IgD-negative memory B cell (primary cell): ENCODE measurements around the gene SQOR. TPM values are rescaled to one million over a fixed set of nuclear protein-coding genes. Genes with fewer than 3 reads are reported as not detected.
A peak's percentile ranks its signal among the peaks of the same experiment; 100 is the strongest.

ENCODE experiments used
- H3K27ac Mint-ChIP-seq, 3 donors: one replicate each; pipeline ENCODE4 v1.8.0; 2020 to 2022; ENCODE audit warnings: mild to moderate bottlenecking in 3 of 3, mixed read lengths in 3 of 3, moderate library complexity in 1 of 3
- H3K27me3 Mint-ChIP-seq: one replicate; pipeline ENCODE4 v1.8.0; 2021; ENCODE audit warnings: mixed read lengths
- H3K36me3 Mint-ChIP-seq: one replicate; pipeline ENCODE4 v1.8.0; 2020; ENCODE audit warnings: mild to moderate bottlenecking, mixed read lengths
- H3K4me1 Mint-ChIP-seq, 3 donors: one replicate each; pipeline ENCODE4 v1.8.0; 2020 to 2022; ENCODE audit warnings: mixed read lengths in 3 of 3, mild to moderate bottlenecking in 1 of 3
- H3K4me3 Mint-ChIP-seq, 4 donors: one replicate each; pipeline ENCODE4 v1.8.0; 2020 to 2022; ENCODE audit warnings: mild to moderate bottlenecking in 4 of 4, mixed read lengths in 4 of 4, moderate library complexity in 3 of 4
- H3K9me3 Mint-ChIP-seq, 3 donors: one replicate each; pipeline ENCODE4 v1.8.0; 2020 to 2021; ENCODE audit warnings: mixed read lengths in 3 of 3, mild to moderate bottlenecking in 1 of 3
- polyA plus RNA-seq: library from polyadenylated mRNA; unstranded; fragments of 300-500 nt; fragmentation: Illumina TruSeq; gene quantifications from one replicate; pipeline ENCODE4 v1.2.3, GENCODE V29; 2021

SQOR gene
- polyA plus RNA-seq, 1 donor from 2014 or later, result 62.6 TPM

DNA sequence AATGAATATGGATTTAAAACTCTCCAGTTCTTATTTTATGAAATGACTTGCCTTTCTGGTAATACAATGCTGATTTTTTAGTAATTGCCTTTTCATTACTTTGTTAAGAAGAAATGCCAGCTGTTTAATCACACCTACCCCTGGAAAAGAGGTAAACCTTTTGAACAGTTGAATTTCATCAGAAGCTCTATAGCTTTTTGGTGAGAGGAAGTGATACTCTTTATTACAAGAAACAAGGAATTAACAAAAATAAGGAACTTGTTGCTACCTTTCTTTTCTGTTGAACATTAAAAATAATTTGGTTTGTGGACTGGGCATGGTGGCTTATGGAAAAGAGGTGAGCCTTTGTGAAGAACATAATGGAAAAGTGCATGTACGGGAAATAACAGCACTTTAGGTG lies 28.0 kb upstream of the SQOR start:
- Mint-ChIP-seq H3K27me3 (no peaks in the 10 kb centered on the region), H3K9me3 (no peaks in the 10 kb centered on the region), H3K4me3 (peak overlapping the region in 3 of 4 donors; percentile 1 to 61 (median 19)), H3K36me3 (peaks cover 6% of the 10 kb centered on the region), H3K27ac (peak overlapping the region in 2 of 3 donors; percentile 11 to 81), H3K4me1 (peaks cover 27 to 45% (median 32%) of the 10 kb centered on the region in 3 donors)

DNA sequence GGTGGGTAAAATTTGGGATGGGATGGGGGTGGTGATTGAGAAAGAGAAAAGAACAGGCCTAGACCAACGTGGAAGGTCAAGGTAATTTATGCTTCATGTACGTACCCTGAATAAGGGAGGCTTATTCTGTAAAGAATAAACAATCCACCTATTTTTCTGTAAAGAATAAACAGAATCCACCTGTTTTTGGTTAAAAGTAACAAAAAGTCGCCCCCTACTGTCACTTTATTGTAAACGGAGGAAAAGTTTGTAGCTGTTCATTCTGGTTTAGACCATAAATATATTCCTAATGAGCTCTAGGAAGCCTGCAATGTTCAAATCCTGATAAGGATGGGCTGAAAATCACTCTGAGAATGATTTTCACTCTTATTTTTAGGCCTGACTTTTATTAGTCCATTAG lies 23.5 kb upstream of the SQOR start:
- Mint-ChIP-seq H3K36me3 (peaks cover 6% of the 10 kb centered on the region), H3K27me3 (no peaks in the 10 kb centered on the region), H3K27ac (no peak overlapping the region), H3K4me1 (peaks cover 12 to 19% (median 13%) of the 10 kb centered on the region in 3 donors), H3K4me3 (no peak overlapping the region), H3K9me3 (no peaks in the 10 kb centered on the region)

DNA sequence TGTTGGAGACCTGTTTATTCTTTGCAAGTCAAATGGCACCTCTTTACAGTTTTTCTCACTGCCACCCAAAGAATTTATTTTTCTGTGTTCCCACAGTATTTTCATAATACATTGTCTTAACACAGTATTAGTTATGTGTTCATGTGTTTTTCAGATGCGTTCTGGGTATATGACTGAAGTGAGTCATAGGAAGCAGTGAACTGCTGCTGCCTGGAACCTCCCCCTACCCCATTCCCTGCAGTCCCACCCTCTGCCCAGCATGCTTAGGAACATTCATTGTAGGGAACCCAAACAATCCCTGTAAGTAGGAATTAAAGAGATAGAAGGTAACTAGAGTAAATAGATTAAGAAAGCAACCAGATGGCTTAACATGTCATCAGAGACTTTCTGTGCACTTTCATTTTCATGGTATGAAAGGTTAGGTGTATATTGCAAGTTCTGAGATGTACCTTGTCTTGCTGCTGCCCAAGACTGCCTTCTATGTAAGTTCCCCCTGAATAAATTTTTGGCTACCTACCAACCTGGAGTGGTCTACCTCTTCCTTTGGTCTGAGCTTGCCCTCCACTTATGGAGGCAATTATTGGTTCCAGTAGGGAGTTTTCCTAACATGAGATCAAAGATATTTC lies 21.9 kb upstream of the SQOR start:
- Mint-ChIP-seq H3K27ac (no peak overlapping the region), H3K9me3 (no peaks in the 10 kb centered on the region)

DNA sequence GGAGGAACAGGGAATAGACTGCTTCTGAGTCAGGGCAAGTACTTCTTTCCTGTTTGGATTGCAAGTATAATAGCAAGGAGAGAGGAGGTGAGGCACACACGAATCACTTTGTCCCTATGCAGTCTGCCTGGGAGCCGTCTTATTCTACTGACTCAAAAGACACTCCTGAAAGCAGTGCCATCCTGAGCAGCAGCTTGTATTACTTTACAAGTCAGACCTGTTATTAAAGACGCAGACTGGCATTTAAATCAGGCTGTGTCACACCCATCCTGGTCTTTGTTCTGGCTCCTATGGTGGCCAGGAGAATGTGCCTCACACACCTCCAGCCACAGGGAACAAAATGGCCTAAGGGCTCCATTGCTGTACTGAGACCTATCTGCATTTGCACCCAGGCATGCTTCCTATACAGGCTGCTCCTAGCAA lies 17.9 kb upstream of the SQOR start:
- Mint-ChIP-seq H3K36me3 (no peaks in the 10 kb centered on the region), H3K4me1 (peaks cover 5 to 6% (median 6%) of the 10 kb centered on the region in 3 donors), H3K9me3 (no peaks in the 10 kb centered on the region), H3K27me3 (no peaks in the 10 kb centered on the region), H3K4me3 (no peak overlapping the region), H3K27ac (no peak overlapping the region)

More for the DNA sequence above, 21.9 kb upstream of the SQOR start:
- Mint-ChIP-seq H3K4me1 (peaks cover 7 to 10% (median 7%) of the 10 kb centered on the region in 3 donors), H3K36me3 (peaks cover 3% of the 10 kb centered on the region), H3K27me3 (no peaks in the 10 kb centered on the region), H3K4me3 (no peak overlapping the region)

DNA sequence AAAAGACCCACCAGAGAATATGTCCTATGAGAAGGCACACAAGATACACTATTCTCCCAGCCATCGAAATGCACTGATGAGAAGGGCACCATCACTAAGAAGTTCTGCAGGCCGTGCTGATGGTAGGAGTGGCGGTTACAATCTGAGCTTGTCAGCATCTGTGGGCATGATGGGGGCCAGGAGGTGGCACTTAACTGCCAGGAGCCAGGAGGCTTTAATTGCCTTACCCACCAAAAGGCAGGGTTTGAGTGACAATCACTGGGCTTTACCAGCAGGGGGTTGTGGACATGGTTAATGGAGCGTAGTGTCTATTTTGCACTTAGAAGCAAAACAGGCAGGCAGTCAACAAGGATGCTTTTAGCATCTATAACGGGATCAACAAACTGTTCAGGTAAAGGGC lies 16.0 kb upstream of the SQOR start:
- no peak overlapping the region for H3K27ac Mint-ChIP-seq
- H3K27me3 Mint-ChIP-seq, result no peaks in the 10 kb centered on the region
- peaks cover 6 to 8% (median 6%) of the 10 kb centered on the region in 3 donors for H3K4me1 Mint-ChIP-seq
- no peaks in the 10 kb centered on the region for H3K9me3 Mint-ChIP-seq
- H3K4me3 Mint-ChIP-seq, result no peak overlapping the region
- peaks cover 3% of the 10 kb centered on the region for H3K36me3 Mint-ChIP-seq

DNA sequence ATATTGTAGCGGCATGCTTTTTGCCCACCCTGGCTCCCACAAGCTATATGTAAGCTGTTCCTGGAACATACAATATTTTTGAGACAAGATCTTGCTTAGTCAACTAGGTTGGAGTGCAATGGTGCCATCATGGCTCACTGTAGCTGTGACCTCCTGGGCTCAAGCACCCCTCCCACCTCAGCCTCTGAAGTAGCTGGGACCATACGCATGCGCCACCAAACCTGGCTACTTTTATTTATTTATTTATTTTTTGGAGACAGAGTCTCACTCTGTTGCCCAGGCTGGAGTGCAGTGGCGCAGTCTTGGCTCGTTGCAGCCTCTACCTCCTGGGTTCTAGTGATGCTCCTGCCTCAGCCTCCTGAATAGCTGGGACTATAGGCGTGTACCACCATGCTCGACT lies 6.7 kb upstream of the SQOR start:
- peaks cover 3% of the 10 kb centered on the region for H3K27me3 Mint-ChIP-seq
- peaks cover 2% of the 10 kb centered on the region for H3K36me3 Mint-ChIP-seq
- peaks cover 2 to 9% (median 3%) of the 10 kb centered on the region in 3 donors for H3K4me1 Mint-ChIP-seq
- no peak overlapping the region for H3K4me3 Mint-ChIP-seq
- H3K27ac Mint-ChIP-seq, result no peak overlapping the region
- H3K9me3 Mint-ChIP-seq, result peaks cover 1 to 19% (median 12%) of the 10 kb centered on the region in 3 donors

DNA sequence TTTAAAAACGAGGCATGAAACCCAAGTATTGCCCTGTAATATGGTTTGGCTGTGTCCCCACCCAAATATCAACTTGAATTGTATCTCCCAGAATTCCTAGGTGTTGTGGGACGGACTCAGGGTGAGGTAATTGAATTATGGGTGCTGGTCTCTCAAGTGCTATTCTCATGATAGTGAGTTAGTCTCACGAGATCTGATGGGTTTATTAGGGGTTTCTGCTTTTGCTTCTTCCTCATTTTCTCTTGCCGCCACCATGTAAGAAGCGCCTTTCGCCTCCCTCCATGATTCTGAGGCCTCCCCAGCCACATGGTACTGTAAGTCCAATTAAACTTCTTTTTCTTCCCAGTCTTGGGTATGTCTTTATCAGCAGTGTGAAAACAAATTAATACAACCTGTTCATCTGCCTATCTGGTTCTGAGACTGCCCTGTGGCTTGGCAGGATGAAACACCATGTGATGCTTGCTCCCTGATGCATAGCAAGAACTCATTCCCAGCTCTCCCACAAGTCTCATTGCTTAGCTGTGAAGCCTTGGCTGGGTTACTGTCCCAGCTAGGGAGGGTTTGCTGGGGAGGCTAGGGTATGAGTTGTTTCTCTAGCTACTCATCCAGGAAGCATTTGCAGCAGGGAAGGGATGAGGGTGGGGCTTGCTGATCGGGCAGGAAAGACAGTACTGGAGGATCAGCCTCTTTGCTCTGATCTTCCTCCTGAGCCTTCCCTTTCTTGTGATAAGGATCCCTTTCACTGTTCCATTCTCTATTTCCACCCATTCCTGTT lies 3.7 kb upstream of the SQOR start:
- H3K4me3 Mint-ChIP-seq, result peak overlapping the region in 1 of 4 donors; percentile 5

DNA sequence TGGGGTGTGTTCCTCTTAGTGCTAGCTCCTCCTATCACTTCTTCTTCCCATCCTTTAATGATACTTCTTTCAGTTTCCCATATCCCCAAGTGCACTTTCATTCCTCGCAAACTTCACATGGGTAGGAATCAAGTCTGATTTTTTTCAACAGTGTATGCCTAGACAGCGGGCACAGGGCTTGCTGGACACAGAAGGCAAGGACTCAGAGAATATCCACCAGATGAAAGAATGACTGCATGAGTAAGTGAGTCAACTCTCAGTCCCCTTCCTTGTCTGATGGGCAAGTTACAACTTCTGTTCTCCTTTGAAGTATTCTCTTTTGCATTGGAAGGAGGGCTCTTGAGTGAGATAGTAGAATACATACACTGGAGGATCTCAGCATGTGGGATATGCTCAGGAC lies 3.1 kb upstream of the SQOR start:
- Mint-ChIP-seq H3K4me3 (peak overlapping the region in 2 of 4 donors; percentile 5 to 73), H3K27me3 (peaks cover 3% of the 10 kb centered on the region), H3K9me3 (peaks cover 0 to 9% (median 5%) of the 10 kb centered on the region in 3 donors)

More for the DNA sequence above, 3.7 kb upstream of the SQOR start:
- Mint-ChIP-seq H3K9me3 (peaks cover 0 to 16% (median 8%) of the 10 kb centered on the region in 3 donors), H3K27me3 (peaks cover 3% of the 10 kb centered on the region), H3K36me3 (peaks cover under 1% of the 10 kb centered on the region), H3K27ac (no peak overlapping the region), H3K4me1 (peaks cover 8 to 13% (median 9%) of the 10 kb centered on the region in 3 donors)

DNA sequence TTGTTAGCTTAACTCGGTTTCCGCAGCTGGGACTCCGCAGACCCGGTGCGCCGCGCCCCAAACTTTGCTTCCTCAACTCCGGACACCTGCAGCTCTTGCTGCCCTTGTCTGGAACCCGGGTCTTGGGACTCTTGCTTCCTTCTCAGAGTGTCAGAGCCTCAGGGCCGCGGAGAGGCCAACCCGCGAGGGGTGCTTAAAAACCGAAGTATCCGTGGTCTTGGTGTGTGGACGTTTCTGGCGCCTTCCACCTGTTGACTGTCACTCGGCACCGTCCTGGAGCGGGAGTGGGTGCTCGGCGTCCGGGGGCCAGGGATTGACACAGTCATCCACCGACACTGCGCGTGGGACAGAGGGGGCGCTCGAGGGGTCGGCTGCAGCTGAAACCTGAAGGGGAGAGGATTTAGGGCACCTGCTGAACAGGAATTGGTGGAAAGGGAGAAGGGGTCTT lies 386 bp downstream of the SQOR start:
- peaks cover 25 to 38% (median 33%) of the 10 kb centered on the region in 3 donors for H3K4me1 Mint-ChIP-seq

More for the DNA sequence above, 3.1 kb upstream of the SQOR start:
- Mint-ChIP-seq H3K27ac (peak overlapping the region in 2 of 3 donors; percentile 62 to 74), H3K36me3 (no peaks in the 10 kb centered on the region), H3K4me1 (peaks cover 8 to 14% (median 9%) of the 10 kb centered on the region in 3 donors)

DNA sequence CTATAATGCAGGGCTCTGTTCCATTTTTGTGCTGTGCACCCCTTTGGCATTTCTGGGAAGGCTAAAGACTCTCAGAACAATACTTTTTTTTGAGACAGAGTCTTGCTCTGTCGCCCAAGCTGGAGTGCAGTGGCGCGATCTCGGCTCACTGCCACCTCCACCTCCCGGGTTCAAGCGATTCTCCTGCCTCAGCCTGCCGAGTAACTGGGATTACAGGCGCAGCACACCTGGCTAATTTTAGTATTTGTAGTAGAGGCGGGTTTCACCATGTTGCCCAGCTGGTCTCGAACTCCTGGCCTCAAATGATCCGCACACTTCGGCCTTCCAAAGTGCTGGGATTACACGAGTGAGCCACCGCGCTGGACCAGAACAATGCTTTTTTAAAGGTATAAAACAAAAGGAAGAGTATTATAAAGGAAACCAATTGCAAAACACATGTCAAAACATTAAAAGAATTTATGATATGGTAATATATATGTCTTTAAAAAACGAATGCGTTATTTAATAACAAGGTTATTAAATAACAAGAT lies 999 bp downstream of the SQOR start:
- Mint-ChIP-seq H3K4me1 (peaks cover 25 to 39% (median 33%) of the 10 kb centered on the region in 3 donors), H3K9me3 (no peaks in the 10 kb centered on the region), H3K36me3 (peaks cover 9% of the 10 kb centered on the region), H3K27ac (peak overlapping the region; percentile 83 to 95 (median 88)), H3K27me3 (peaks cover 3% of the 10 kb centered on the region), H3K4me3 (peak overlapping the region; percentile 96 to 98 (median 97))

More for the DNA sequence above, 386 bp downstream of the SQOR start:
- Mint-ChIP-seq H3K9me3 (no peaks in the 10 kb centered on the region), H3K27ac (peak overlapping the region; percentile 83 to 95 (median 88)), H3K4me3 (peak overlapping the region; percentile 96 to 98 (median 97)), H3K27me3 (peaks cover 3% of the 10 kb centered on the region), H3K36me3 (peaks cover 9% of the 10 kb centered on the region)

DNA sequence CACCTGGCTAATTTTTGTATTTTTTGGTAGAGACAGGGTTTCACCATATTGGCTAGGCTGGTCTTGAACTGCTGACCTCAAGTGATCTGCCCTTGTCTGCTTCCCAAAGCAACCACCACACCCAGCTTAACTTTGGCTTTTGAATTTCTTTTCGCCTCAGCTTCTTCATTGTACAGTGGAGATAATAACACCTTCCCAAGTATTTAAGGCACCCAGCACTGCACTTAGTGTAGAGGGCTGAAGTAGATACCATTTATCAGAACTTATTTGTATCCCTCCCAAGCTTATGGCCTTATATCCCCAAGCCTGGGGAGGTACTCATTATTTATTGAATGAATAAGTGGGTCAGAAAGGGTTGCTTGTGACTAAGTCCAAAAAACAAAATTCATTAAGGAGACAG lies 2.3 kb downstream of the SQOR start:
- Mint-ChIP-seq H3K36me3 (peaks cover 9% of the 10 kb centered on the region), H3K27me3 (no peaks in the 10 kb centered on the region), H3K27ac (peak overlapping the region; percentile 11 to 96 (median 71)), H3K4me1 (peaks cover 25 to 39% (median 27%) of the 10 kb centered on the region in 3 donors), H3K4me3 (peak overlapping the region; percentile 74 to 90 (median 82)), H3K9me3 (no peaks in the 10 kb centered on the region)

DNA sequence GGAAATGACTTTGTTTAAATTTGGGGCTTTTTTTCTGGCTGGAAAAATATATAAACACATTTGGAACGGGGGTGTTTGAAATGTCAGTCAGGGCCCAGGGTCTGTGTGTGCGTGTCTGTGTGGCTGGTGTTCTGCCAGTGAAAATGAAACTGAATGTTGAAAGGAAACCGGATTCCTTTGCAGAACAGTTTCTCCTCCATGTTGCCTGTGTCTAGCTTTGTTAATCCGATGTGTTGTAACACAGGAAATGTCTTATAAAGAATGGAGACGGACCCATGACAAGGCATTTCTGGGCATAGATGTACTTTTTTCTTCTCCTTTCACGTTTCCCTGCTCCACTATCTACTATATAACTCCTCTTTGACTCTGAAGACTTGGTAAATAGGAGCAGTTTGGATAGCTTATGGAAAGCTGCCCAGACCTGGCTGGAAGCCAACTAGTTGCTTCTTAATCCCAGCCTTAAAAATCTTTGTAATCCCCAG lies 2.8 kb downstream of the SQOR start:
- no peaks in the 10 kb centered on the region for H3K27me3 Mint-ChIP-seq
- H3K36me3 Mint-ChIP-seq, result peaks cover 9% of the 10 kb centered on the region
- H3K4me3 Mint-ChIP-seq, result peak overlapping the region; percentile 74 to 90 (median 82)
- peaks cover 27 to 41% (median 29%) of the 10 kb centered on the region in 3 donors for H3K4me1 Mint-ChIP-seq
- no peaks in the 10 kb centered on the region for H3K9me3 Mint-ChIP-seq
- peak overlapping the region; percentile 11 to 96 (median 71) for H3K27ac Mint-ChIP-seq

DNA sequence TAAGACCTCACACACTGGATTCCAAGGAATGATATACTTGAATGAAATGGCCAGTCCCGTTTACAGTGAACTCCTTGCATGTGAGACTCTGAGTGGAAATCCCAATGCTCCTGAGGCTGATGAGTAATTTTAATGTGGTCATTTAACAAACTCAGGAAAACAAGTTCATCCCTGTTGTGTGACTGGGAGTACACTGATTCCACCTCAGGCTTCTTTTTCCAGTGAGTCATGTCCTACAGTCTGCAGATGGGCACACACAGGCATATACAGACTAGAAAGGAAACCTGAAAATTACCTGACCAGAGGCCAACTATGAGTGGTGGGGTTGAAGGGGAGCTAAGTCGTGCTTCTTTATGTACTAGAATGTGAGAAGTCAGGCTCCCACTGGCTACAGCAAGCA lies 5.8 kb downstream of the SQOR start:
- no peaks in the 10 kb centered on the region for H3K27me3 Mint-ChIP-seq
- H3K27ac Mint-ChIP-seq, result no peak overlapping the region
- H3K4me3 Mint-ChIP-seq, result no peak overlapping the region
- H3K9me3 Mint-ChIP-seq, result no peaks in the 10 kb centered on the region
- H3K36me3 Mint-ChIP-seq, result peaks cover 9% of the 10 kb centered on the region
- H3K4me1 Mint-ChIP-seq, result peaks cover 31 to 53% (median 35%) of the 10 kb centered on the region in 3 donors

DNA sequence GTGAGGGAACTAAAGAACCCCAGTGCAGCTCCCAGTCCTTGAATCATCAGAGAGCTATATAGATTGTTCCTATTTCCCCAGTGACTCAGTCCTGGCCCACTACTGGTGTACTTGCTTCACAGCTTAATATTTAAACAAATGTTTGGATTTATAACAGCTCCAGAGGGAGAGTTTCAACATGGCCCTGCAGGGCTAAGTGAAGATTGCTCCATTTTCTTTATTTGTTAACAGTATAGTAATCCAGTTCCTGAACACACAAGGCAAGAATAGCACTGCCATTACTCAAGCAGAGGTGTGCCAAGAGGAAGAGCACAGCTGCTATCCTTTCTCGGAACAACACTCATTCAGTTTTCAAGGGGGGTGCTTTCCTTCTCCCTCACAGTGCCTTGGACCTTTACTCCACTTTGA lies 6.5 kb downstream of the SQOR start:
- Mint-ChIP-seq H3K4me1 (peaks cover 31 to 53% (median 31%) of the 10 kb centered on the region in 3 donors), H3K27ac (no peak overlapping the region), H3K36me3 (peaks cover 10% of the 10 kb centered on the region), H3K9me3 (no peaks in the 10 kb centered on the region), H3K27me3 (no peaks in the 10 kb centered on the region), H3K4me3 (no peak overlapping the region)
